HepG2 (cell line): ENCODE measurements around the gene CNTRL. TPM values are rescaled to one million over a fixed set of nuclear protein-coding genes. Genes with fewer than 3 reads are reported as not detected.

Experiments
- ATAC-seq: fragments of 200-7000 bp; cut with Tn5 transposase; 3 replicates; pipeline ENCODE4 v1.9.1; 2020; ENCODE audit warnings: mild to moderate bottlenecking, moderate library complexity
- BruUV-seq: library from RNA; stranded (reverse); fragments of 400-500 nt; replicated peaks from 2 replicates; lab custom pipeline; 2021; lab: Mats Ljungman, UMichigan
- CTCF ChIA-PET: fragments of 300-600 bp; formaldehyde crosslinking; extraction: SDS; loops from one replicate; lab custom pipeline; 2021; ENCODE audit warnings: low total read pairs, inconsistent platforms, low intra/inter-chr PET ratio; lab: Yijun Ruan, JAX
- POLR2A ChIA-PET: fragments of 350-600 bp; sonication (Branson Sonifier 250); formaldehyde crosslinking; loops from one replicate; lab custom pipeline; 2020; ENCODE audit warnings: antibody characterized with exemption, inconsistent platforms; lab: Yijun Ruan, JAX
- DNase-seq: peaks from one replicate; pipeline ENCODE4 v3.0.0-alpha.2; 2015; ENCODE audit warnings: low spot score
- FAIRE-seq: peaks from 3 replicates; lab custom pipeline; 2011; peaks lifted over from hg19 to GRCh38; lab: Jason Lieb, UNC
- H2AFZ ChIP-seq: one replicate; pipeline ENCODE4 v1.6.1; 2011; ENCODE audit warnings: low read length, inconsistent platforms
- H3K27ac ChIP-seq: fragments of 300-600 bp; 3 replicates; pipeline ENCODE4 v1.8.0; 2011; ENCODE audit warnings: mixed run types, mild to moderate bottlenecking, mixed read lengths, low read length, inconsistent platforms; ENCODE audit not compliant: insufficient read depth; ENCODE audit errors: extremely low read length
- H3K27me3 ChIP-seq, 2 experiments: fragments of 200-600 bp in 1 of 2; 2 replicates in 1 of 2; 3 replicates in 1 of 2; pipeline versions ENCODE4 v1.6.0 to v1.8.0; 2011; ENCODE audit warnings: low read length in 2 of 2, mild to moderate bottlenecking in 2 of 2, moderate library complexity in 2 of 2, inconsistent platforms in 1 of 2; ENCODE audit not compliant: insufficient read depth in 2 of 2, control insufficient read depth in 1 of 2
- H3K36me3 ChIP-seq, 2 experiments: fragments of 200-600 bp in 1 of 2; replicated peaks in 1 of 2; 2 replicates in 1 of 2; 3 replicates in 1 of 2; pipeline versions ENCODE4 v1.5.1 to v1.8.0; 2011; ENCODE audit warnings: low read length in 2 of 2, inconsistent platforms in 1 of 2; ENCODE audit not compliant: insufficient read depth in 2 of 2, control insufficient read depth in 1 of 2
- H3K4me1 ChIP-seq: 2 replicates; pipeline ENCODE4 v1.5.1; 2012; ENCODE audit warnings: low read length, inconsistent platforms; ENCODE audit not compliant: insufficient read depth
- H3K4me2 ChIP-seq: 2 replicates; pipeline ENCODE4 v1.6.0; 2011; ENCODE audit warnings: low read depth, low read length, inconsistent platforms
- H3K4me3 ChIP-seq, 3 experiments: fragments of 200-600 bp in 1 of 3; sonication (generic), shearing (Covaris generic) in 1 of 3; replicated peaks in 1 of 3; 2 replicates each; pipeline ENCODE4 v1.5.1; 2011 to 2016; ENCODE audit warnings: low read length in 3 of 3, inconsistent platforms in 2 of 3, low read depth in 2 of 3, mild to moderate bottlenecking in 2 of 3, control low read depth in 1 of 3, mixed read lengths in 1 of 3; ENCODE audit not compliant: insufficient read depth in 1 of 3
- H3K79me2 ChIP-seq: one replicate; pipeline ENCODE4 v1.6.1; 2011; ENCODE audit warnings: low read length, inconsistent platforms; ENCODE audit not compliant: insufficient read depth
- H3K9ac ChIP-seq: 2 replicates; pipeline ENCODE4 v1.6.0; 2011; ENCODE audit warnings: mild to moderate bottlenecking, low read depth, low read length, inconsistent platforms; ENCODE audit not compliant: insufficient read depth
- H3K9me3 ChIP-seq: 2 replicates; pipeline ENCODE4 v1.5.1; 2012; ENCODE audit warnings: mild to moderate bottlenecking, low read length
- H4K20me1 ChIP-seq: 2 replicates; pipeline ENCODE4 v1.6.0; 2011; ENCODE audit warnings: inconsistent platforms, mild to moderate bottlenecking, low read length, moderate library complexity; ENCODE audit not compliant: insufficient read depth
- AGO1 ChIP-seq: fragments of 200-400 bp; formaldehyde crosslinking; IDR thresholded peaks from 2 replicates; pipeline ENCODE4 v1.6.1; 2017; ENCODE audit warnings: mild to moderate bottlenecking, low read depth, low read length, moderate library complexity; ENCODE audit not compliant: poor library complexity, severe bottlenecking
- ATF7-NPFF ChIP-seq: sonication (generic); formaldehyde crosslinking; IDR thresholded peaks from 2 replicates; pipeline ENCODE4 v1.8.1; 2023; ENCODE audit warnings: mild to moderate bottlenecking, low read depth, missing genetic modification reagents, moderate library complexity
- GABPB1 ChIP-seq: IDR thresholded peaks from 2 replicates; pipeline ENCODE4 v1.6.1; 2016; ENCODE audit warnings: mild to moderate bottlenecking, missing genetic modification reagents, moderate library complexity, missing compliant biosample characterization
- GPN1 ChIP-seq: sonication (generic); formaldehyde crosslinking; IDR thresholded peaks from 2 replicates; pipeline ENCODE4 v1.5.1; 2020; ENCODE audit warnings: missing genetic modification reagents, borderline replicate concordance
- GTF2F1 ChIP-seq: fragments of 150-350 bp; IDR thresholded peaks from 2 replicates; pipeline ENCODE4 v1.6.1; 2014; ENCODE audit warnings: low read length
- MAX ChIP-seq: IDR thresholded peaks from 2 replicates; pipeline ENCODE4 v1.6.1; 2012; ENCODE audit warnings: inconsistent platforms
- NFATC3 ChIP-seq: sonication (generic); formaldehyde crosslinking; IDR thresholded peaks from 2 replicates; pipeline ENCODE4 v1.5.1; 2020; ENCODE audit warnings: mild to moderate bottlenecking, missing genetic modification reagents
- REPIN1 ChIP-seq: sonication (generic); formaldehyde crosslinking; IDR thresholded peaks from 2 replicates; pipeline ENCODE4 v1.8.0; 2022; ENCODE audit warnings: missing genetic modification reagents, low read depth, mild to moderate bottlenecking, borderline replicate concordance
- RORA ChIP-seq: sonication (generic); formaldehyde crosslinking; IDR thresholded peaks from 2 replicates; pipeline ENCODE4 v1.5.0; 2020; ENCODE audit warnings: mild to moderate bottlenecking, missing genetic modification reagents, moderate library complexity
- SNAPC2 ChIP-seq: sonication (generic); formaldehyde crosslinking; IDR thresholded peaks from 2 replicates; pipeline ENCODE4 v1.8.1; 2022; ENCODE audit warnings: mild to moderate bottlenecking, missing genetic modification reagents
- TGIF2 ChIP-seq: IDR thresholded peaks from 2 replicates; pipeline ENCODE4 v1.6.1; 2016; ENCODE audit warnings: control low read depth, missing compliant biosample characterization
- XBP1 ChIP-seq: sonication (generic); formaldehyde crosslinking; IDR thresholded peaks from 2 replicates; pipeline ENCODE4 v1.5.0; 2020; ENCODE audit warnings: missing genetic modification reagents
- ZC3H13 ChIP-seq: sonication (generic); formaldehyde crosslinking; IDR thresholded peaks from 2 replicates; pipeline ENCODE4 v1.8.1; 2023; ENCODE audit warnings: mild to moderate bottlenecking, missing genetic modification reagents, moderate library complexity
- ZMAT3 ChIP-seq: sonication (generic); formaldehyde crosslinking; conservative IDR thresholded peaks from 2 replicates; pipeline ENCODE4 v1.7.0; 2021; ENCODE audit warnings: missing genetic modification reagents
- ZNF329 ChIP-seq: sonication (generic); formaldehyde crosslinking; IDR thresholded peaks from 2 replicates; pipeline ENCODE4 v1.9.0; 2021; ENCODE audit warnings: low read depth, mild to moderate bottlenecking, missing genetic modification reagents
- ZNF570 ChIP-seq: sonication (generic); formaldehyde crosslinking; IDR thresholded peaks from 2 replicates; pipeline ENCODE4 v1.4.0; 2020; ENCODE audit warnings: mild to moderate bottlenecking, missing genetic modification reagents, borderline replicate concordance
- ZNF629 ChIP-seq: sonication (generic); formaldehyde crosslinking; conservative IDR thresholded peaks from 2 replicates; pipeline ENCODE4 v1.5.0; 2020; ENCODE audit warnings: missing genetic modification reagents
- ZNF660 ChIP-seq: sonication (generic); formaldehyde crosslinking; IDR thresholded peaks from 2 replicates; pipeline ENCODE4 v1.5.1; 2020; ENCODE audit warnings: mild to moderate bottlenecking, low read depth, missing genetic modification reagents, borderline replicate concordance
- ZSCAN12 ChIP-seq: sonication (generic); formaldehyde crosslinking; IDR thresholded peaks from 2 replicates; pipeline ENCODE4 v1.9.0; 2021; ENCODE audit warnings: mild to moderate bottlenecking, missing genetic modification reagents
- WGBS: methylation state at CpG from one replicate; pipeline ENCODE4 v1.1.6; 2017; ENCODE audit warnings: low lambda C conversion rate; 5-methylcytosine and 5-hydroxymethylcytosine counted together
- in situ Hi-C: cut with HindIII; loops from 2 replicates; pipeline ENCODE4 v1.10.0; 2017; ENCODE audit warnings: low pct_unique_long_range_greater_than_20kb; ENCODE audit not compliant: extremely low pct_ligation_motif_present
- intact Hi-C: fragments of 100-400 bp; cut with micrococcal nuclease; formaldehyde crosslinking; loops from one replicate; pipeline ENCODE4 v1.10.0; 2022; ENCODE audit not compliant: unreplicated experiment
- polyA plus RNA-seq, 8 experiments: library from polyadenylated mRNA; depleted of rRNA in 3 of 8; stranded (reverse) in 7 of 8; unstranded in 1 of 8; fragments of >200 nt; fragmentation: Illumina TruSeq in 4 of 8; extraction: Trizol in 4 of 8; gene quantifications; 2 replicates each; pipeline versions ENCODE4 v1.2.1 to v1.2.3, GENCODE V29; 2011 to 2016; ENCODE audit warnings: low read depth in 4 of 8, missing spikeins in 1 of 8, mixed read lengths in 1 of 8; ENCODE audit not compliant: insufficient read depth in 1 of 8
- total RNA-seq, 5 experiments: library from RNA; depleted of rRNA; stranded (reverse); fragments of >200 nt; fragmentation: Illumina TruSeq; extraction: Trizol; gene quantifications; 2 replicates each; pipeline ENCODE4 v1.2.3, GENCODE V29; 2016; ENCODE audit warnings: low read depth in 1 of 5
- TF ChIP-seq, protein P1 (sequence below): sonication (generic); formaldehyde crosslinking; IDR thresholded peaks from 2 replicates; pipeline ENCODE4 v1.4.0; 2020; ENCODE audit warnings: missing genetic modification reagents
- TF ChIP-seq, protein P2 (sequence below): sonication (generic); formaldehyde crosslinking; IDR thresholded peaks from 2 replicates; pipeline ENCODE4 v1.4.0; 2020; ENCODE audit warnings: mild to moderate bottlenecking, missing genetic modification reagents
- TF ChIP-seq, protein P3 (sequence below): sonication (generic); formaldehyde crosslinking; IDR thresholded peaks from 2 replicates; pipeline ENCODE4 v1.5.1; 2020; ENCODE audit warnings: mild to moderate bottlenecking, moderate library complexity, missing genetic modification reagents

Gene CNTRL
- total and polyA plus RNA-seq, 2 of the 13 experiments (the other 11 are each of a cell fraction or from before 2014, with no cell fraction given) = 7.5 to 11.8 TPM

- TF ChIP-seq, protein P1, sequence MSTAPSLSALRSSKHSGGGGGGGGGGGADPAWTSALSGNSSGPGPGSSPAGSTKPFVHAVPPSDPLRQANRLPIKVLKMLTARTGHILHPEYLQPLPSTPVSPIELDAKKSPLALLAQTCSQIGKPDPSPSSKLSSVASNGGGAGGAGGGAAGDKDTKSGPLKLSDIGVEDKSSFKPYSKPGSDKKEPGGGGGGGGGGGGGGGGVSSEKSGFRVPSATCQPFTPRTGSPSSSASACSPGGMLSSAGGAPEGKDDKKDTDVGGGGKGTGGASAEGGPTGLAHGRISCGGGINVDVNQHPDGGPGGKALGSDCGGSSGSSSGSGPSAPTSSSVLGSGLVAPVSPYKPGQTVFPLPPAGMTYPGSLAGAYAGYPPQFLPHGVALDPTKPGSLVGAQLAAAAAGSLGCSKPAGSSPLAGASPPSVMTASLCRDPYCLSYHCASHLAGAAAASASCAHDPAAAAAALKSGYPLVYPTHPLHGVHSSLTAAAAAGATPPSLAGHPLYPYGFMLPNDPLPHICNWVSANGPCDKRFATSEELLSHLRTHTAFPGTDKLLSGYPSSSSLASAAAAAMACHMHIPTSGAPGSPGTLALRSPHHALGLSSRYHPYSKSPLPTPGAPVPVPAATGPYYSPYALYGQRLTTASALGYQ (CRISPR knock-in tag) = no peak
- TF ChIP-seq, protein P2, sequence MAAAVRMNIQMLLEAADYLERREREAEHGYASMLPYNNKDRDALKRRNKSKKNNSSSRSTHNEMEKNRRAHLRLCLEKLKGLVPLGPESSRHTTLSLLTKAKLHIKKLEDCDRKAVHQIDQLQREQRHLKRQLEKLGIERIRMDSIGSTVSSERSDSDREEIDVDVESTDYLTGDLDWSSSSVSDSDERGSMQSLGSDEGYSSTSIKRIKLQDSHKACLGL (CRISPR knock-in tag) = no peak
- TF ChIP-seq ZC3H13 (CRISPR knock-in tag) = no peak
- TF ChIP-seq NFATC3 (CRISPR knock-in tag) = no peak
- TF ChIP-seq ZNF660 (CRISPR knock-in tag) = no peak
- TF ChIP-seq ATF7-NPFF = no peak
- TF ChIP-seq ZNF570 (CRISPR knock-in tag) = no peak
- TF ChIP-seq ZSCAN12 (CRISPR knock-in tag) = no peak
- no peak for TF ChIP-seq RORA (CRISPR knock-in tag)
Measured at GRCh38 chr9:121082075-121082474, 7.3 kb downstream of the CNTRL start (continued).

GRCh38 chr9:121085661-121086060 lies 10.9 kb downstream of the CNTRL start:
- H4K20me1 ChIP-seq = no peaks in the 10 kb centered on the region
- H3K4me3 ChIP-seq = no peak overlapping the region
- intact Hi-C loops = no loop called here
- FAIRE-seq (no peak), ATAC-seq (no peak), DNase-seq (no peak)
- H3K9me3 ChIP-seq = no peaks in the 10 kb centered on the region
- H2AFZ ChIP-seq = no peak overlapping the region
- in situ Hi-C loops = no loop called here
- no TSS peak for BruUV-seq
- POLR2A ChIA-PET = no interaction called here
- H3K27ac ChIP-seq = no peak overlapping the region
- no peaks in the 10 kb centered on the region for H3K4me1 ChIP-seq
- H3K27me3 ChIP-seq = no peaks in the 10 kb centered on the region
- H3K4me2 ChIP-seq = no peak overlapping the region
- CTCF ChIA-PET = no interaction called here
- peaks cover 0 to 3% of the 10 kb centered on the region in 2 experiments; a peak in 1 of 5 replicates for H3K36me3 ChIP-seq
- no peak overlapping the region for H3K9ac ChIP-seq
- WGBS = 29% methylated on average over 1 of the region's 1 CpG
- no peaks in the 10 kb centered on the region for H3K79me2 ChIP-seq
- TF ChIP-seq AGO1 (no peak), REPIN1 (no peak), XBP1 (CRISPR knock-in tag) (no peak), GTF2F1 (no peak), GPN1 (no peak), GABPB1 (CRISPR knock-in tag) (no peak), TGIF2 (CRISPR knock-in tag) (no peak), ZNF629 (CRISPR knock-in tag) (no peak), ZNF329 (CRISPR knock-in tag) (no peak), ZMAT3 (CRISPR knock-in tag) (no peak), MAX (no peak), SNAPC2 (CRISPR knock-in tag) (no peak)
- TF ChIP-seq, protein P3, sequence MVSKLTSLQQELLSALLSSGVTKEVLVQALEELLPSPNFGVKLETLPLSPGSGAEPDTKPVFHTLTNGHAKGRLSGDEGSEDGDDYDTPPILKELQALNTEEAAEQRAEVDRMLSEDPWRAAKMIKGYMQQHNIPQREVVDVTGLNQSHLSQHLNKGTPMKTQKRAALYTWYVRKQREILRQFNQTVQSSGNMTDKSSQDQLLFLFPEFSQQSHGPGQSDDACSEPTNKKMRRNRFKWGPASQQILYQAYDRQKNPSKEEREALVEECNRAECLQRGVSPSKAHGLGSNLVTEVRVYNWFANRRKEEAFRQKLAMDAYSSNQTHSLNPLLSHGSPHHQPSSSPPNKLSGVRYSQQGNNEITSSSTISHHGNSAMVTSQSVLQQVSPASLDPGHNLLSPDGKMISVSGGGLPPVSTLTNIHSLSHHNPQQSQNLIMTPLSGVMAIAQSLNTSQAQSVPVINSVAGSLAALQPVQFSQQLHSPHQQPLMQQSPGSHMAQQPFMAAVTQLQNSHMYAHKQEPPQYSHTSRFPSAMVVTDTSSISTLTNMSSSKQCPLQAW = no peak
